HL-60 (cell line): Measurements from ENCODE around the gene SACM1L.

ENCODE experiments used
- DNase-seq, 2 experiments: peaks; one replicate each; pipeline ENCODE4 v3.0.0-alpha.2; 2010 to 2020; ENCODE audit warnings: low read depth in 1 of 2, low spot score in 1 of 2
- H3K27ac ChIP-seq: fragments of 250-450 bp; sonication (Bioruptor Pico); replicated peaks from 2 replicates; pipeline ENCODE4 v1.5.1; 2020; ENCODE audit warnings: mild to moderate bottlenecking, moderate library complexity
- H3K27me3 ChIP-seq: fragments of 250-450 bp; sonication (Bioruptor Pico); 2 replicates; pipeline ENCODE4 v1.5.1; 2021; ENCODE audit warnings: mild to moderate bottlenecking, moderate library complexity; ENCODE audit not compliant: insufficient read depth, poor library complexity, severe bottlenecking
- H3K4me3 ChIP-seq: replicated peaks from 2 replicates; pipeline ENCODE4 v1.5.1; 2011; ENCODE audit warnings: mild to moderate bottlenecking, control low read depth, low read length; ENCODE audit not compliant: insufficient read depth
- GABPA ChIP-seq: IDR thresholded peaks from 2 replicates; pipeline ENCODE4 v1.6.1; 2012; ENCODE audit warnings: low read depth
- POLR2AphosphoS5 ChIP-seq: IDR thresholded peaks from 2 replicates; pipeline ENCODE4 v1.6.1; 2012; ENCODE audit warnings: low read depth
- SPI1 ChIP-seq: IDR thresholded peaks from 2 replicates; pipeline ENCODE4 v1.6.1; 2012; ENCODE audit warnings: low read depth, mild to moderate bottlenecking, borderline replicate concordance
- TF ChIP-seq, protein P1 (sequence below): IDR thresholded peaks from 2 replicates; pipeline ENCODE4 v1.6.1; 2012; ENCODE audit warnings: low read depth; ENCODE audit not compliant: insufficient replicate concordance
- TF ChIP-seq, protein P2 (sequence below): IDR thresholded peaks from one replicate; pipeline ENCODE4 v1.5.1; 2011; ENCODE audit warnings: low read length, control low read depth, inconsistent platforms; ENCODE audit not compliant: insufficient read depth

SACM1L gene

DNA sequence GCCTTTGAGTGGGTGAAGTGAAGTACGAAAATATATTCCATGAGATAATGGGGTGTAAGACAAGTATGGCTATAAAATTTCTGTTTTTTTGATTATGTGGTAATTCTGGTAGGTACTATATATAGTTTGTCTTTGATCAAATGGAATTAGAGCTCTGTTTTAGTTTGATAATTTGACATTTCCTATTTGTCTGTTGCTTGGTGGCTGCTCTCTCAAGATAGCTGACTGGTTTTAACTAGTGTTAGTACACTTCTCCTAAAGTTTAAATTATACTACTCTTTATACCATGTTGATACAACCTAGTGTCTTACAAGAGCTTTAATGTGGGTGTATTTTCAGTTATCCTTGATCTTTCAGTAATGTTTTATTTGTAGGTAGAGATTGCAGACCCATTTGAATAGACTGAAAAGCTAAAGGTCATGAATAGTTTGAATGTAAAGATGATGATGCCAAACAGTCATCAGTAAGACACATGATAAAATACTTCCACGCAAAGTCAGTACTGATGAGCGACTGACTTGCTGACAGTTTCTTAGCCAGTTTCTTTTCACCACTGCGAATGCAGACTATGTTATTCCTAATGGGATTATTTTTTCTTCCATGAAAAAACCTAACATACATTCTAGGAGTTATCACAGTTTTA, 15.2 kb downstream of the SACM1L start:
- Histone ChIP-seq H3K27ac (no peak overlapping the region), H3K27me3 (no peaks in the 10 kb centered on the region), H3K4me3 (no peak overlapping the region)
- DNase-seq: no peak
- no peak for TF ChIP-seq GABPA

DNA sequence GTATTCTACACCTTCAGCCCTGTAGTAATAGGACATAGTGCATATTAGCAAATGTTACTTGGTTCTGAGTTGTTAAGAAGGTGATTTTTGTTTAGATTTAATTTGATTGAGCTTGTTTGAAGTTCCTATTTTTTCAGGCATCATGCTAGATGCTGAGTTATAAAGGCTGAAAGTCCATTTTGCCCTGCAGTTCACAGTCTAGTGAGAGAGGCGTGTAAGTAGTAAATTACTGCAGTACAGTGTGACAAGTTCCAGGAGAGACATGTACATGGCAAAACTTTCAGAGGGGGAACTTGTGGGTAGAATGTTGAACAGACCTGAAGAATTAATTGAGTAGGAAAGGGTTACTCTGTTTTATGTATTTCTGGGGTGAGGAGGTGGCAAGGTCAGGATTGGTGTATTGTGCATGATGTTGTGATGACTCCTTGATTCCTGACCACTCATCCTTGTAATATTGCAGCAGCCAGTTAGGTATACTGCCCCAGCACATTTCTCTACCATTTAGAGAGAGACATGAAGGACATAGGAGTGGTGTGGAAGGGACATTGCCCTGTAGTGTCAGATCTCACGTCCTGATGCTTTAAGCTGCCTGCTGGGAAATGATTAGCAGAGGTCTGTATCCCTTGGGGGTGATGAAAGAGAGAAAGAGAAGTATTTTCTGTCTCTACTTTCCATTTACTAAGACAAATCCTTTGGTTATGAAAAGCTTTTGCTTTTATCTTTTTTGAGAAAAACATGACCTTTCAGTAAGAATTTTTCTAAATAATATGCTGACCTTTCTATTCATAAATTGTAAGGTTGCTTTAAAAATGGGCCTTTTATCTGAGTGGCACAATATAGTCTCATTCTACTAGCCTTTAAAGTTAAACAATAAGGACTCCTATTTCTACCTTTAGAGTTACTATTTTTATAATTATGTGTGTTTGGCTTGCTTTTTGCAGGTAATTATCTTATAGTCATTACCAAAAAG, 16.9 kb downstream of the SACM1L start:
- DNase-seq: no peak
- Histone ChIP-seq H3K4me3 (no peak overlapping the region), H3K27me3 (no peaks in the 10 kb centered on the region), H3K27ac (no peak overlapping the region)
- TF ChIP-seq POLR2AphosphoS5 (no peak), SPI1 (no peak), GABPA (no peak)
- TF ChIP-seq, protein P1, sequence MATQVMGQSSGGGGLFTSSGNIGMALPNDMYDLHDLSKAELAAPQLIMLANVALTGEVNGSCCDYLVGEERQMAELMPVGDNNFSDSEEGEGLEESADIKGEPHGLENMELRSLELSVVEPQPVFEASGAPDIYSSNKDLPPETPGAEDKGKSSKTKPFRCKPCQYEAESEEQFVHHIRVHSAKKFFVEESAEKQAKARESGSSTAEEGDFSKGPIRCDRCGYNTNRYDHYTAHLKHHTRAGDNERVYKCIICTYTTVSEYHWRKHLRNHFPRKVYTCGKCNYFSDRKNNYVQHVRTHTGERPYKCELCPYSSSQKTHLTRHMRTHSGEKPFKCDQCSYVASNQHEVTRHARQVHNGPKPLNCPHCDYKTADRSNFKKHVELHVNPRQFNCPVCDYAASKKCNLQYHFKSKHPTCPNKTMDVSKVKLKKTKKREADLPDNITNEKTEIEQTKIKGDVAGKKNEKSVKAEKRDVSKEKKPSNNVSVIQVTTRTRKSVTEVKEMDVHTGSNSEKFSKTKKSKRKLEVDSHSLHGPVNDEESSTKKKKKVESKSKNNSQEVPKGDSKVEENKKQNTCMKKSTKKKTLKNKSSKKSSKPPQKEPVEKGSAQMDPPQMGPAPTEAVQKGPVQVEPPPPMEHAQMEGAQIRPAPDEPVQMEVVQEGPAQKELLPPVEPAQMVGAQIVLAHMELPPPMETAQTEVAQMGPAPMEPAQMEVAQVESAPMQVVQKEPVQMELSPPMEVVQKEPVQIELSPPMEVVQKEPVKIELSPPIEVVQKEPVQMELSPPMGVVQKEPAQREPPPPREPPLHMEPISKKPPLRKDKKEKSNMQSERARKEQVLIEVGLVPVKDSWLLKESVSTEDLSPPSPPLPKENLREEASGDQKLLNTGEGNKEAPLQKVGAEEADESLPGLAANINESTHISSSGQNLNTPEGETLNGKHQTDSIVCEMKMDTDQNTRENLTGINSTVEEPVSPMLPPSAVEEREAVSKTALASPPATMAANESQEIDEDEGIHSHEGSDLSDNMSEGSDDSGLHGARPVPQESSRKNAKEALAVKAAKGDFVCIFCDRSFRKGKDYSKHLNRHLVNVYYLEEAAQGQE: no peak
- TF ChIP-seq, protein P2, sequence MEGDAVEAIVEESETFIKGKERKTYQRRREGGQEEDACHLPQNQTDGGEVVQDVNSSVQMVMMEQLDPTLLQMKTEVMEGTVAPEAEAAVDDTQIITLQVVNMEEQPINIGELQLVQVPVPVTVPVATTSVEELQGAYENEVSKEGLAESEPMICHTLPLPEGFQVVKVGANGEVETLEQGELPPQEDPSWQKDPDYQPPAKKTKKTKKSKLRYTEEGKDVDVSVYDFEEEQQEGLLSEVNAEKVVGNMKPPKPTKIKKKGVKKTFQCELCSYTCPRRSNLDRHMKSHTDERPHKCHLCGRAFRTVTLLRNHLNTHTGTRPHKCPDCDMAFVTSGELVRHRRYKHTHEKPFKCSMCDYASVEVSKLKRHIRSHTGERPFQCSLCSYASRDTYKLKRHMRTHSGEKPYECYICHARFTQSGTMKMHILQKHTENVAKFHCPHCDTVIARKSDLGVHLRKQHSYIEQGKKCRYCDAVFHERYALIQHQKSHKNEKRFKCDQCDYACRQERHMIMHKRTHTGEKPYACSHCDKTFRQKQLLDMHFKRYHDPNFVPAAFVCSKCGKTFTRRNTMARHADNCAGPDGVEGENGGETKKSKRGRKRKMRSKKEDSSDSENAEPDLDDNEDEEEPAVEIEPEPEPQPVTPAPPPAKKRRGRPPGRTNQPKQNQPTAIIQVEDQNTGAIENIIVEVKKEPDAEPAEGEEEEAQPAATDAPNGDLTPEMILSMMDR: no peak

DNA sequence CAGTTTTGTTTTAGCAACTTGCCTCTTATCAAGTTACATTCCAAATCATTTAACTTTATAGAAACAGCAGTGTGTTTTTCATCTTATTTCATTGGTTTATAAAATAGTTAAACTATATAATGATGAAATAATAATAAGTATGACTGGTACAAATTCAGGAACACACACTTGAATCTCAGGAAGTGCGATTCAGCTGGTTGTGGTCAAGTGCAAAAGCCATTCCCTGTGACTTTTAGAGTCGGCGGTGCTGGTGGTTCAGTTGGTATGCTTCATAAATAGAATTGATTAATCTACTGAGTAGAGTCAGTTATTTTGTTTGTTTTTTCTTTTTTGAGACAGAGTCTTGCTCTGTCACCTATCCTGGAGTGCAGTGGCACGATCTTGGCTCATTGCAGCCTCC, 22.7 kb downstream of the SACM1L start:
- H3K27me3 ChIP-seq: no peaks in the 10 kb centered on the region
- no peak for DNase-seq
- H3K27ac ChIP-seq: no peak overlapping the region
- no peak overlapping the region for H3K4me3 ChIP-seq
- TF ChIP-seq SPI1 (no peak), GABPA (no peak), POLR2AphosphoS5 (no peak)
- TF ChIP-seq, protein P2: no peak
- TF ChIP-seq, protein P1: no peak

DNA sequence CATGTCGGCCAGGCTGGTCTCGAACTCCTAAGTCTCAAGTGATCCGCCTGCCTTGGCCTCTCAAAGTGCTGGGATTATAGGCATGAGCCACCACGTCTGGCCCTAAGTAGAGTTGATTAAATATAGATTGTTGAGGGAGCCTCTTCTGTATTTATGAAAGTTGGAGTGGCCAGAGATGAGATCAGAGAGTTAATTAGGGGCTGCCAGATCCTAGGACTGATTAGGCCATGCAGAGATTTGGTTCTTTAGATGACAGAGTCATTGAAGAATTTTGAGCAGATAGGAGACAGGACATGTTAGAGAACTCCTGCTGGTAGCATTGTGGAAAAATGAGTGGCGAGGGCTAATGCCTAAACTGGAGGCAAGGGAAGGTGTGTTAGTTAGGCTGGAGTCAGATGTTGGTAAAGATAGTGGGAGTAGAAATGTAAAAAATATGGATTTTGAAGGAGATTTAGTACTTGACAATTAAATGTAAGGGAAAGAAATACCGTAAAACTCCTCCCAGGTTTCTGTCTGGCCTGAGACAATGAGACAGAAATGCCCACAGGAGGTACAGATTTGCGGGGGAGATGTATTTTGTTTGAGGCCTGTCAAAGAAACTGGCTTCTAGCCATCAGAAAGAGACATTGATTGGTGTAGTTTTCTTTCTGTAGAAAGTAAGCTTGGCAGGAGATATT, 23.4 kb downstream of the SACM1L start:
- no peaks in the 10 kb centered on the region for H3K27me3 ChIP-seq
- no peak for DNase-seq
- no peak for TF ChIP-seq POLR2AphosphoS5
- H3K27ac ChIP-seq: no peak overlapping the region
- H3K4me3 ChIP-seq: no peak overlapping the region
